WERI-Rb-1 (cell line): ENCODE measurements around the gene TMEM255B.

Experiments
- DNase-seq: peaks from one replicate; pipeline ENCODE4 v3.0.0-alpha.2; 2020
- H3K27ac ChIP-seq: fragments of 250-450 bp; sonication (Bioruptor Pico); 2 replicates; pipeline ENCODE4 v1.5.1; 2020; ENCODE audit warnings: mild to moderate bottlenecking, moderate library complexity
- H3K27me3 ChIP-seq: fragments of 250-450 bp; sonication (Bioruptor Pico); 2 replicates; pipeline ENCODE4 v1.5.1; 2021; ENCODE audit warnings: mild to moderate bottlenecking, low read depth, moderate library complexity; ENCODE audit not compliant: insufficient read depth, severe bottlenecking
- H3K36me3 ChIP-seq: fragments of 250-450 bp; sonication (Bioruptor Pico); 2 replicates; pipeline ENCODE4 v1.5.1; 2020; ENCODE audit warnings: mild to moderate bottlenecking, moderate library complexity
- H3K4me3 ChIP-seq: 2 replicates; pipeline ENCODE4 v1.5.1; 2011; ENCODE audit warnings: low read depth, mild to moderate bottlenecking, control low read depth, low read length
- H3K9me3 ChIP-seq: fragments of 250-450 bp; sonication (Bioruptor Pico); 2 replicates; pipeline ENCODE4 v1.5.1; 2021; ENCODE audit warnings: mild to moderate bottlenecking, moderate library complexity; ENCODE audit not compliant: severe bottlenecking
- CTCF ChIP-seq: IDR thresholded peaks from 2 replicates; pipeline ENCODE4 v1.5.1; 2011; ENCODE audit warnings: low read depth, mild to moderate bottlenecking, control low read depth, inconsistent platforms, low read length

TMEM255B gene

GRCh38 chr13:113784645-113785024 is 25.6 kb downstream of the TMEM255B start:
- no peak overlapping the region for H3K27ac ChIP-seq

GRCh38 chr13:113785051-113786010 is 26.3 kb downstream of the TMEM255B start:
- no peak for DNase-seq
- no peak for TF ChIP-seq CTCF
- H3K27ac ChIP-seq: no peak overlapping the region
- peaks cover 6% of the 10 kb centered on the region for H3K9me3 ChIP-seq
- no peak overlapping the region for H3K4me3 ChIP-seq
- H3K27me3 ChIP-seq: peaks cover 13% of the 10 kb centered on the region
- H3K36me3 ChIP-seq: no peaks in the 10 kb centered on the region

More at GRCh38 chr13:113784645-113785024, 25.6 kb downstream of the TMEM255B start:
- H3K4me3 ChIP-seq: no peak overlapping the region
- no peak for TF ChIP-seq CTCF
- peaks cover 6% of the 10 kb centered on the region for H3K9me3 ChIP-seq
- no peak for DNase-seq
- H3K36me3 ChIP-seq: no peaks in the 10 kb centered on the region
- peaks cover 13% of the 10 kb centered on the region for H3K27me3 ChIP-seq

- Histone ChIP-seq H3K27me3 (peaks cover 13% of the 10 kb centered on the region), H3K36me3 (no peaks in the 10 kb centered on the region), H3K27ac (no peak overlapping the region), H3K4me3 (no peak overlapping the region), H3K9me3 (peaks cover 6% of the 10 kb centered on the region)
- no peak for TF ChIP-seq CTCF
- no peak for DNase-seq
These were observed 27.3 kb downstream of the TMEM255B start for GRCh38 chr13:113786262-113786841.

- no peak for TF ChIP-seq CTCF
- no peak for DNase-seq
- H3K27me3 ChIP-seq: peaks cover 13% of the 10 kb centered on the region
- H3K9me3 ChIP-seq: peaks cover 6% of the 10 kb centered on the region
- H3K4me3 ChIP-seq: no peak overlapping the region
- H3K36me3 ChIP-seq: no peaks in the 10 kb centered on the region
- no peak overlapping the region for H3K27ac ChIP-seq
These were observed 28.7 kb downstream of the TMEM255B start for GRCh38 chr13:113787694-113788093.

- Histone ChIP-seq H3K4me3 (no peak overlapping the region), H3K27ac (no peak overlapping the region), H3K9me3 (peaks cover 6% of the 10 kb centered on the region), H3K27me3 (peaks cover 13% of the 10 kb centered on the region), H3K36me3 (no peaks in the 10 kb centered on the region)
- no peak for DNase-seq
- no peak for TF ChIP-seq CTCF
These were observed 29.5 kb downstream of the TMEM255B start for GRCh38 chr13:113788413-113789135.
